Activated gamma-delta T cell treated with anti-CD3 and anti-CD28 coated beads, Interleukin-2, amount 50 U/mL, for 16 hours (primary cell): ENCODE results near the gene CKMT2.

ENCODE experiments used
- DNase-seq: peaks from one replicate; pipeline ENCODE4 v3.0.0-alpha.2; 2020; ENCODE audit warnings: low read depth

CKMT2 gene

DNA sequence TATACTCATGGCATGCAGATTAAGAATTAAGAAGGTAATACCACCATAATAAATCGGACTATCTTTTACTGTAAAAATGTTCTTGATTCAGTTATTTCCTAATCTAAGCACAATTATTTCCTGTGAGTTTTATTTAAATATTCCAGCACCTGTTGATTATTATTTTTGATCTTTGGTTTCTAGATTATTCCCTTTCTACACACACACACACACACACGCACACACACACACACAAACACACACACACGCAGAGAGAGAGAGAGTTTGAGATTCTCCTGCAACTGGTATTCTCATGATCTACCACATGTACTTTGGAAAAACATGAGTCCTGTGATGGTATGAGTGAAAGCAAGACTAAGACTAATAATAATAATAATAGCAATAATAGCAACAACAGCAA, 17.0 kb upstream of the CKMT2 start:
- DNase-seq, result no peak

- DNase-seq, result no peak
Measured at GRCh38 chr5:81219389-81219788, 13.7 kb upstream of the CKMT2 start.

DNA sequence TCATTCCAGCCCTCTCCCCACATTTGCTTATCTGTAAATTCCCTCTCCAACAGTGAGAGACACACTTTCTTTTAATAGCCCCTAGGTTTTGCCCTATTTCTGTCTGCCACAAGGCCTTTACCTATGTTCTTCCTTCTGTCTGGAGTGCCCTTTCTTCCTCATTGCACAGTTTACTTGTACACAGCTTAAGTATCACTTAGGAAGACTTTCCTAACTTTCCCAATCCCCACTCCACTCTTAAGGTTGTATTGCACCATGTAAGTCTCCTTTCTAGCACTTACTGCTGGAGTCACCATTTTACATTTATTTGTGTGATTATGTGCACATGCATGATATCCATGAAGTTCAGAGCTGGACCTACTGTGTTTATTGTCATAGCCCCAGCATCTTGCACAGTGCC, 10.8 kb upstream of the CKMT2 start:
- no peak for DNase-seq

DNA sequence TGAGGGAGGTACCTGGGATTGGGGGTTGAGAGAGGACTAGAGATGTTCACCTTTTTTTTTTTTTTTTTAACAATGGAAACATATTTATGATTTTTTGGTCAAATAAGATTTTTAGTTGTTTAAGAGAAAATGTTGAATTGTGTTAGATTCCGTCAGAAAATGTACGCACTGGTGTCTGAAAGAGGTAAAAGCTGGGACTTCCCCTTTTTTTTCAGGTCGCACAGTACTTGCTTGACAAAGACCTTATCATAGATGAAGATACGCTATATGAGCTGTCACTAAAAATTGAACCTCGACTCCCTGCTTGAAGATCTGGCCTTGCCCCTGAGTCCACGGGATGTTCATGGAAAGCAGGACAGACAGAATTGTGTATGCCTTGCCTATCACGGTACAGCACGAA, 7.7 kb upstream of the CKMT2 start:
- DNase-seq, result no peak

DNA sequence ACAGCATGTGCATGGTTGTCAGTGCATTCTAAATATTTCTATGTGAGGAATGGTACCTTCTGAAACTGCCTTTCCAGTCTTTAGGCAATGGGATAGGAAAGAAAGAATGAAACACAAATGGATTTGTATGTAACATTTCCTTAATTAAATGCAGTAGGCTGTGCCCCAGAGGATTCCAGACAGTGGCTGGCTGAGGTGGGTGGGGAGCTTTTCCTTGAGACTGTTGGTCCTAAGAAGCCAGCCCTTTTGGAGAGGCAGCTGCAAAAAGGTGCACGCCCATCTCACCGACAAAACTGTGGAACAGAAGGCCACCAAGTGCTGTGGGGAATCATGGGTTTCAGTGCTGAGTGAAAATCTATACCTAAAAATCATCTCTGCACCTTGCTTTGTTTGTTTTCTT, 6.8 kb upstream of the CKMT2 start:
- DNase-seq, result no peak

GRCh38 chr5:81226949-81227348, 6.2 kb upstream of the CKMT2 start:
- DNase-seq, result no peak

DNA sequence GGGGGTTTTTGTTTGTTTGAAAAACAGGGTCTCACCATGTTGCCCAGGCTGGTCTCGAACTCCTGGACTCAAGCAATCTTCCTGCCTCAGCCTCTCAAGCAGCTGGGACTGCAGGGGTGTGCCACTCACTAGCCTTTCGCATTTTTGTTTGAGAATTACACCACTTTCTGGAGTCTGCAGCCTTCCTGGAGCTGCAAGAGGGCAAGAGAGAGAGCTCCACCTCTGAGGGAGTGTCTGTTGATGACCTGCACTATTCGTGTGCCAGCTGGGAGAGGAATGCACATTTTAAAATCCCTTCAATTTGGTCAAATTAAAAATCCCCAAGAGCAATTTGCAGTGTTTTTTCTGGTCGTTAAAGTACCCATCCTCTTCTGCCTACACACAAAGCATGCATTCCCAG, 5.0 kb upstream of the CKMT2 start:
- no peak for DNase-seq

- no peak for DNase-seq
Measured at GRCh38 chr5:81230416-81230815, 2.7 kb upstream of the CKMT2 start.

DNA sequence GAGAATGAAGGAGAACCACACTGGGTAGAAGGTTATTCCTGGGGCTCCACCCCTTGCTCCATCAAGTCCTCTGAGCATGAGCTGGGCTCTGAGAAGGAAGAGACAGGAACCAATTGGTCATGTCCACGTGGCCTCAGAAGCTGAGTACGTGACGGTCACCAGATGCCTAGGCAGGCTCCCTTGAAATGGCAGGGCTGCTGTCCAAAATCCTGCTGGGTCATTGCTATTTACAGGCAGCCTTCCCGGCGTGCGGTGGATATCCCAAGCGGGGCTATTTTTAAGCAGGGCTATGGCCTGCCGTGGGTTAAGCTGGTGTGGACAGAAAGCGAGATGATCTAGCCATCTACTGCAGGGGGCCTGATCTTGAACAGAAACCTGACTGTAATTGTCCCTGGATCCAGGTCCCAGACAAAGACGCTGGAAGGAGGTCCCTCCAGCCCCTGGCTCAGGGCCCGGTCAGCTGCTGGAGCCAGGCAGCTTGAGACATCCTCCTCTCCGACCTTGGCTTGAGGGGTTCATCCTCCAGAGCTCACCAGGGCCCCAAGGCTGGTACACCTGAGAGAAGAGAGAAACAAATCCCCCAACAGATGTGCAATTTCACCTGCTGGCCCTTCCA, 550 bp upstream of the CKMT2 start:
- no peak for DNase-seq

GRCh38 chr5:81234299-81234698, 1.2 kb downstream of the CKMT2 start:
- no peak for DNase-seq

DNA sequence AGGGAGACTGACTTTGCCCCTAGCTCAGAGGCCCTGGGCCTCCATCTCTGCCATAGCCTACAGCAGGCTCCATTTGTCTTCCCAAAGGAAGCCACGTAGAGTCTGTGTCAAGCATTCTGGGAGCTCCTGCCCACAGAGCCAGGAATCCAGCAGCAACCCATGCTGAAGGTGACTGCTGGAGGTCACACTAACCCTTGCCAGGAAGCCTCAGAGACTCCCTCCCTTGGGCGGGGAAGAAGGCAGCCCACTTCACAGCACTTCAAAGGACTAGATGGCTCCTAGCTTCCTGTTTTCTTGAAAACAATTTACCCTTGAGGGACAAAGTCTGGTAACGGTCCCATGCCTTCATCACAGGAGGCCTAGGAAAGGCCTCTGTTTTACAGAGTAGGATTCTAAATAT, 1.7 kb downstream of the CKMT2 start:
- DNase-seq, result no peak

- no peak for DNase-seq
Measured at GRCh38 chr5:81235287-81236072, 2.4 kb downstream of the CKMT2 start.

GRCh38 chr5:81238460-81238859, 5.3 kb downstream of the CKMT2 start:
- DNase-seq, result no peak

DNA sequence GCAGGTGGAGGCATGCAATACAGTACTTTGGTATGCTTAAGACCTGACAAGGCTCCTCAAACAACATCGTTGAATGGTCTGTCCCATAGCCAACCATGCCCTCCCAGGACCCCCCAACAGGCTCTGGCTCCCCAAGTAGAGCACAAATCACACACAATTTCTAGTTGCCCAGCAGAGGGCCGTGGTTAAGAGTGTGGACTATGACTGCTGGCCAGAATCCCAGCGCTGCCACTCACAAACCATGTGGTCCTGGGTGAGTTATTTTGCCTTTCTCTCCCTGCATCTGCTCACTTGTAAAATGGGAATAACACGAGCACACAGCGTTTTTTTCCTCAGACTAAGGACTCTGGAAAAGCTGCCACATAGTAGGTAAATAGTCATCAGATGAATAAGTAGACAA, 6.5 kb downstream of the CKMT2 start:
- DNase-seq, result no peak

GRCh38 chr5:81241001-81241400, 7.9 kb downstream of the CKMT2 start:
- DNase-seq, result no peak

DNA sequence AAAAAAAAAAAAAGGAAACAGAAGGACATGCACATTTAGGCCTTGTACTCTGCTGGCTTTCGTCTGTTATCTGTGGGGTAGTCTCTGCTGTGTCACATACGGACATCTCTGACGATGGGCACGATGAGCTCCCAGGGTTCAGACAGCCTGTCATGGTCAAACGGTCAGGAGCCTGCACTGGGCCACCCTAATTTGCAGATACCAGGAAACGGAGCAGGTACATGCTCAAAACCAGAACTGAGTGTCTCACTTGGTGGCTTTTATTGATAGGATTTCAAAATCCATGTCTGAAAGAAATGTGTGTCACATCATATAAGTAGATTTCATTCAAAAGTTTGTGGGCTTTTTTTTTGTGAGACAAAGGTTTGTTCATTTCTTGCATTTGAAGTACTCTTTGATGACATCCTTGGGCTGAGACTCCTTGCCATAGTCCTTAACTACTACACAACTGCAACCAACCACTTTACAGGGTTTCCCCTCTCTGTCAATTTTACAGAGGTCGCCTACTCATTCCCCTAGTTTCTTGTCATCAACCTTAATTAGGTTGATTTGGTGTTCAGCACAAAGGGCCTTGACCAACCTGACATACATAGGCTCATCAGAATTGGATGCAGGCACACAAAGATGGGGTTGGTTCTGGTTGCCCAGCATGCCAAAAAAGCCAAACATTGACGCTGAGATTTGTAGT, 9.0 kb downstream of the CKMT2 start:
- no peak for DNase-seq

GRCh38 chr5:81242906-81243436, 9.8 kb downstream of the CKMT2 start:
- no peak for DNase-seq

DNA sequence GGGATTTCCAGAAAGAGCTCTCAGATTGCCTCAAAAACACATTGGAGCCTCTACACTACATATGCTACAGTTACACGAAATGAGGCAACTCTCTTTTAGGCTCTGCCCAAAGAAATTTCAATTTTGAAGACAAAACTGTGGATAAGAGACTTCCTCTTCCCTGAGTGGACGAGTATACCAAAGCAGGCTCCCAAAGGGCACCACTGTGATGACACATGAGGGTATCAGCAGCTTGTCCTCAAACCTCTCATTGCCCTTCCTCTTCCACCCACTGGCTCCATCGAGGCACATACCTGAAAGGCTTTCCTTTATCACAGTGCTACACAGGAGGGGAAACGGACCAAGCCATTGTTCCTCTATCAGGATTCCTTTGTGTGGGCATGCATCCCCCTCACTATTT, 11.3 kb downstream of the CKMT2 start:
- DNase-seq, result no peak

DNA sequence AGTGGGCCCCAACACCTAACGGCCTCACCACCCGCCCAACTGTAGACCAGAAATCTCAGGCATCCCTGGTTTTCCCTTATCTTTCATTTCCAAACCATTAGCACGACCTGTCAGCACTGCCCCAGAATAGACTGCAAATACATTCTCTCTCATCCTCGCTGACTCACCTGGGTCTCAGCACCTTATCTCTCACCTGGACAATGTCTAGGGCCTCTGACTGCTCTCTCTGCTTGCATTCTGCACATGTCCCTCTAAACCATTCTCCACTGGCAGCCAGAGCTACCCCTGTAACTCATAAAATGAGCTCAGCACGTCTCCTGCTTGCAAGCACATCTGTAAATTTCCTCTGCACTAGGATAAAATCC, 12.7 kb downstream of the CKMT2 start:
- no peak for DNase-seq

GRCh38 chr5:81246697-81247096, 13.6 kb downstream of the CKMT2 start:
- no peak for DNase-seq

DNA sequence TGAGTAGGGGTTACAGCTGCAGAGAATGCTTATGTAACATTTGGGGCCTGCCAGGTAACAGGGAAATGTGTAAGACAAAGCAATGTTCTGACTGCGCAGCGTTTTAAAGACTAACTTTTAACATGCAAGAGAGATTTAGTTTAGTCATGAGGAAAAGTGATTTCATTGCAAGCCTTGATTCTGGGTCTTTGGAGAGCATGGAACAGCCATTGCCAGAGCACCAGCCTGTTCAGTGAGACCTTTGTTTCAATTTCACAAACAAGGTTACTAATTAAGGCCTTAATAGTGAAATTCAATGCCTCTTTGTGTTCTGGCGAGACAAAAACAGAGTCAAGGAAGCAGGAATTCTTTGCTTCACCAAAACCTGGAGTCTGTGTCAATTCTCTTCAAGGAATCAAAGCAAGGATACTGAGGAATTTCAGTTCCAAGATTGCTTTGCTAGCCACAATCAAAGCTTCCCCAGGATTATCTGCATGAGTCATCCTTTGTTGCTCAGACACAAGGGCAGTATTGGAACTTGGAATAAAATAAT, 14.4 kb downstream of the CKMT2 start:
- no peak for DNase-seq

GRCh38 chr5:81249240-81249639, 16.1 kb downstream of the CKMT2 start:
- DNase-seq, result no peak

DNA sequence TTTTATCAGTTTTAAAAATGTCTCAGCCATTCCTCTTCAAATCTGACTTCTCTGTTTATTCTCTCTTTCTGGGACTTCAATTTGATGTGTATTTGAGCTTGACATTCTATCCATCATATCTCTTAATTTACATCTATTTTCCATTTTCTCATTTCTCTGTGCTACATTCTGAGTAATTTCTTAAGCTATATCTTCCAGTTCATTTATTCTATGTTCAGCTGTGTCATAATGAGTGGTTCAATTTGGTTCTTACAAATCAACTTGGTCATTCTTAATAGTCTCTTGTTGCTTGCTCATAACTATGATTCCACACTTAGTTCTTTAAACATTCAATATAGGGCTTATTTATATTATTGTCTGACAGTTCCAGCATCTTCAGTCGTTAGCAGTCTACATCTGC, 16.9 kb downstream of the CKMT2 start:
- DNase-seq, result no peak
